ENCODE measurements around the gene FARP1.

The FARP1 gene

DNA sequence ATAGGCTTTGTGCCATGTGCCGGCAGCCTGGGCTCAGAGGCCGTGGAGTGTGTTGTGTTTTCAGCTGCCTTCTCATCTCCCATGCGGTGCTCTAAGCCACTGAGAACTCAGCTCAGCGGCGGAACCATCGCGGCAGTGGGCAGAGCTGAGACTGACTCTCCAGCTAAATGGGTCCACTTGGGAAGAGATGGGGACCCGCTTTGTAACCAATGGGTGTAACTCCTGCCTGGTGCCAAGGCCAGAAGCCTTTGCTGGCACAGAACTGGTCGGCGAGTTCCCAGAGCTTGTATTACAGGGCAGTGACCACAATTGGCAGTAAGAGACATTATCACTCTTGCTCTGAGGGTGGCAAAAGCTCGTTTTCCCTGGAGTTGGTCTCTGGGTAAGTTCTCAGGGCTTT lies 251.0 kb downstream of the FARP1 start:
- FAIRE-seq (no peak), DNase-seq (ENCODE audit: insufficient read length, low spot score) (no peak)
- TF ChIP-seq, protein P1, sequence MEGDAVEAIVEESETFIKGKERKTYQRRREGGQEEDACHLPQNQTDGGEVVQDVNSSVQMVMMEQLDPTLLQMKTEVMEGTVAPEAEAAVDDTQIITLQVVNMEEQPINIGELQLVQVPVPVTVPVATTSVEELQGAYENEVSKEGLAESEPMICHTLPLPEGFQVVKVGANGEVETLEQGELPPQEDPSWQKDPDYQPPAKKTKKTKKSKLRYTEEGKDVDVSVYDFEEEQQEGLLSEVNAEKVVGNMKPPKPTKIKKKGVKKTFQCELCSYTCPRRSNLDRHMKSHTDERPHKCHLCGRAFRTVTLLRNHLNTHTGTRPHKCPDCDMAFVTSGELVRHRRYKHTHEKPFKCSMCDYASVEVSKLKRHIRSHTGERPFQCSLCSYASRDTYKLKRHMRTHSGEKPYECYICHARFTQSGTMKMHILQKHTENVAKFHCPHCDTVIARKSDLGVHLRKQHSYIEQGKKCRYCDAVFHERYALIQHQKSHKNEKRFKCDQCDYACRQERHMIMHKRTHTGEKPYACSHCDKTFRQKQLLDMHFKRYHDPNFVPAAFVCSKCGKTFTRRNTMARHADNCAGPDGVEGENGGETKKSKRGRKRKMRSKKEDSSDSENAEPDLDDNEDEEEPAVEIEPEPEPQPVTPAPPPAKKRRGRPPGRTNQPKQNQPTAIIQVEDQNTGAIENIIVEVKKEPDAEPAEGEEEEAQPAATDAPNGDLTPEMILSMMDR (IDR thresholded peaks at IDR 0.05; ENCODE audit: insufficient read depth, missing control alignments): no peak

DNA sequence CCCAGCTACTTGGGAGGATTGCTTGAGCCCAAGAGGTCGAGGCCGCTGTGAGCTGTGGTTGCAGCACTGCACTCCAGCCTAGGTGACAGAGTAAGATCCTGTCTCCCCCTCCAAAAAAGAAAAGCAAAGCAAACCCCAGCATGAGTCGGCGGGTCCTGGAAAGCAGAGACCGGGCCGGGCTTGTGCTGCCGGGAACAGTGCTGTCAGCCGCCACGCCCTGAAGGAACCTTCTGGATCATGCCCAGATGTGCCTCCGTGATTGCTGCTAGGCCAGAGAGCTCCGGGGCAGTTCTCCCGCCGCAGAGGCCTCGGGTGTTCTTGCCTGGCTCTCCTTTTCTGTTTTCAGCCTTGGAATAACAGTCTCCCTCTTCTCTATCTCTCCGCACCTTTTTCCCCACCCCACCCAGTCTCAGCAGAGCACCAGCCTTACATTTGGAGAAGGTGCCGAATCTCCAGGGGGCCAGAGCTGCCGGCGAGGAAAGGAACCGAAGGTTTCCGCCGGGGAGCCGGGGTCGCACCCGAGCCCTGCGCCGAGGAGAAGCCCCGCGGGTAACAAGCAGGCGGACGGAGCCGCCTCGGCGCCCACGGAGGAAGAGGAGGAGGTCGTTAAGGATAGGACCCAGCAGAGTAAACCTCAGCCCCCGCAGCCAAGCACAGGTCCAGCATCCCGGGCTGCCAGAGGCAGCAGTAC lies 252.1 kb downstream of the FARP1 start:
- TF ChIP-seq, protein P1 (IDR thresholded peaks at IDR 0.05; ENCODE audit: insufficient read depth, missing control alignments): no peak
- no peak for FAIRE-seq
- no peak for DNase-seq (ENCODE audit: insufficient read length, low spot score)

DNA sequence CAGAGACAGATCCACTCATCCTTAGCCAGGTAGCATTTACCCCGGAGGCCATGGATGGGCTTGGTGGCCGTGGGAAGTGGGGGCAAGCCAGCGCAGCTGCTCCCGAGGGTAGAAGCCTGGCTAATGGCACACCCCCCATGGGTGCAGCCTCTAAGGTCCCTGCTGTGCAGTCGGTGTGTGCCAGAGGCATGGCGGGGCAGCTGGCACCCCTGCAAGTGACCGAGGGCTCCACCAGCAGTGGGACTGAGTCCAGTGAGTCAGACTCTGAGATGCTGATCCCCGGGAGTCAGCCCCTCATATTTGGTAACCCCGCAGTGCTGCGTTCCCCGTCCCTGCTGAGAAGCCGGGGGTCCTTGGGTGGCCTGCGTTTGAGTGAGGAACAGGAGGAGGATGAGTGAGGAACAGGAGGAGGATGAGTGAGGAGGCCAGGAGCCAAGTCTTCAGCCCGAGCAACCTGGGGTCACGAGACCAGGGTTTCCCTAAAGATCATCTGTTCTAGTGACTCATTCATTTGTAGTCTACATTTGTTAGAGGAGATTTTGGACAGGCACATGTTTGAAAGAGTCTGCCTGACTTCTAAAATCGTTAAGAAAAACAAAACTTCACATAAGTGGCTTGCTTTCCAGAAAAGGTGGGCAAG lies 253.3 kb downstream of the FARP1 start:
- FAIRE-seq: no peak
- no peak for DNase-seq (ENCODE audit: insufficient read length, low spot score)
- TF ChIP-seq, protein P1 (IDR thresholded peaks at IDR 0.05; ENCODE audit: insufficient read depth, missing control alignments): no peak

DNA sequence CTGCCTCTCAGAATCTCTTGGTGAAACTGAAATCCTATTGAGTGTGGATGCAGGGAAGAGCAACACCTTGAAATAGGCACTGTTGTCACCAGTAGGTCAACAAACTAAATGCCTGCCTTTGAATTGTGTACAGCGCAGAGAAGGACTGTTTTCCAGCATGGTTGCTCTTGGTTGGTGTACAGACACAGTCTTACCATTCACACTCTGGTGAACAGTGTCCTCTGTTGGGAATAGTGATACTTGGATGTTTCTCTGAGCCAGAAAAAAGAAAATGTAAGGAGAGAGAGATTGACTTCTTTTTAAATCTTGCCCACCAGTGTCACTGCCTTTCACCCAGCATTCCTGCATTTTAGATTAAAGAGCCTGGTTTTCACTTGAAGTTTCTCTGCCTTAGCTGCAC lies 254.3 kb downstream of the FARP1 start:
- DNase-seq (ENCODE audit: insufficient read length, low spot score) (no peak), FAIRE-seq (no peak)
- TF ChIP-seq, protein P1 (IDR thresholded peaks at IDR 0.05; ENCODE audit: insufficient read depth, missing control alignments): peak; percentile 40

DNA sequence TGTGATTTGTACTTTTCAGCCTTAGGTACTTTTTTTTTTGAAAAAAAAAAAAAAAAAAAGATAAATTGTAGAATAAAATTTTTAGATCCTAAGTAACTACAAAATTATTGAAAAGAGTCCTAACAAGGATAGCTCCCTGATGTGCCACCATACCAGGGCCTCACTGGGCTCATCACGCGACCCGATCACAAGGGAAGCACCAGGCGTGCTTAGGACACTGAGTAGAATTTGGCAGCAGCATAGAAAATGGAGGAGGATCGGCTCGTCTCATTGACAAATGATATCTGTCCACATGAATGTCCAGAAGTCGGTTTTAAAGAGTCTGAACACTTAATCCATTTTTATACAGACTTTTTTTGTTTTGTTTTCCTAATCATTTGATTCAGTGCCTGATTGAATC lies 255.0 kb downstream of the FARP1 start:
- FAIRE-seq: no peak
- TF ChIP-seq, protein P1 (IDR thresholded peaks at IDR 0.05; ENCODE audit: insufficient read depth, missing control alignments): no peak

DNA sequence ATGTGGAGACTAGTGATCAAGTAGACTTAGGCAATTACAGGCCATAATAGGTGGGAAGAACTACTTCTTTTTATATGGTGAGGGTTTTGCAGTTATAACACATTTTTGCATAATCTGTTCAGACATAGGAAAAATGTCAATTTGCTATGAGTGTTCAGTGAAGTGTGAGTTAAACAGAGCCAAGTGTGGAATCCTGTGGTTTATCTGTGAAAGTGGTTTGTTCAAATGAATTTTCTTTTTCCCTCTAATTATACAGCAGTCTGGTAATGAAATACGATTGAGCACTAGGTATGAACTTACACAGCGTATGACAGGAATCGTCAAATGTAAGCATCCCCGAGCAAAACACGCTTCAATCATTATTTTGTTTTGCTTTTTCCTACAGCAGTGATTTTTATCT lies 255.7 kb downstream of the FARP1 start:
- no peak for FAIRE-seq
- TF ChIP-seq, protein P1 (IDR thresholded peaks at IDR 0.05; ENCODE audit: insufficient read depth, missing control alignments): no peak
- no peak for DNase-seq (ENCODE audit: insufficient read length, low spot score)

More for the DNA sequence above, 255.0 kb downstream of the FARP1 start:
- DNase-seq (ENCODE audit: insufficient read length, low spot score): no peak

DNA sequence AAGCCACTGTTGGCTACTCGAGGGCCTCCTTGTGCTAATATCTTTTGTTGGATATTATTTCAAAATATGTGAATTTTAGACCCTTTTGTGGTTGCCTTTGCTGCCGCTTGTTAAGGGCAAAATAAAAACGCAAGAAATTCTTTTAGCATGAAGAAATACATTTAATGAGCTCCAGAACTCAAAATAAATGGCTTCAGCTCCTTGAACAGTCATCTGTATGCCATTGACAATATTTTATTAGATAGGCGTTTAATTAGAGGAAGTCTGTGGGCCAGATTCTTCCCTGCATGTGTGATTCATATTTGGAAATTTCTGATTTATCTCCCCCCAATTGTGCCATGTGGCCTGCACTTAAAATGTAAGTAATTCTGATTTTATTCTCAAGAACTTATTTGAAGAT lies 256.9 kb downstream of the FARP1 start:
- TF ChIP-seq, protein P1 (IDR thresholded peaks at IDR 0.05; ENCODE audit: insufficient read depth, missing control alignments): no peak
- FAIRE-seq (no peak), DNase-seq (ENCODE audit: insufficient read length, low spot score) (no peak)
